ENCODE results near the gene GPA33.

The GPA33 gene

GRCh38 chr1:167059045-167059808 lies 30.9 kb downstream of the GPA33 start:
- Histone ChIP-seq H3K79me1 (ENCODE audit: low read length) (no peaks in the 10 kb centered on the region), H4K5ac (ENCODE audit: low read length) (peak overlapping the region; percentile 81), H3K4ac (ENCODE audit: low read depth, low read length) (peak overlapping the region; percentile 10), H3K4me2 (ENCODE audit: low read length) (peak overlapping the region; percentile 56), H3K36me3 (ENCODE audit: control insufficient read depth, insufficient read depth, low read length) (no peaks in the 10 kb centered on the region), H3K4me1 (ENCODE audit: control insufficient read depth, low read depth, low read length) (peaks cover 6% of the 10 kb centered on the region), H3K9ac (ENCODE audit: low read length) (peak overlapping the region; percentile 60), H4K8ac (ENCODE audit: low read depth, low read length) (no peak overlapping the region), H3K56ac (ENCODE audit: low read length) (peak overlapping the region; percentile 84), H2AK5ac (ENCODE audit: low read length) (no peak overlapping the region), H3K27ac (ENCODE audit: low read depth, low read length) (no peak overlapping the region), H2BK120ac (ENCODE audit: low read depth, low read length) (no peak overlapping the region), H3K79me2 (ENCODE audit: control insufficient read depth, insufficient read depth, low read length) (no peaks in the 10 kb centered on the region), H2BK5ac (ENCODE audit: low read length) (peak overlapping the region; percentile 59), H3K27me3 (ENCODE audit: insufficient read depth, low read length, poor library complexity) (no peaks in the 10 kb centered on the region), H2BK15ac (replicated peaks; ENCODE audit: low read depth) (no peak overlapping the region), H3K23ac (ENCODE audit: low read length) (no peak overlapping the region), H3K18ac (ENCODE audit: low read length) (peak overlapping the region; percentile 24), H3K4me3 (ENCODE audit: low read length) (no peak overlapping the region)
- WGBS (ENCODE audit: extremely low coverage, insufficient coverage, low lambda C conversion rate): no CpG with 5 or more reads among the region's 17 CpGs
- peak; percentile 88 for DNase-seq

DNA sequence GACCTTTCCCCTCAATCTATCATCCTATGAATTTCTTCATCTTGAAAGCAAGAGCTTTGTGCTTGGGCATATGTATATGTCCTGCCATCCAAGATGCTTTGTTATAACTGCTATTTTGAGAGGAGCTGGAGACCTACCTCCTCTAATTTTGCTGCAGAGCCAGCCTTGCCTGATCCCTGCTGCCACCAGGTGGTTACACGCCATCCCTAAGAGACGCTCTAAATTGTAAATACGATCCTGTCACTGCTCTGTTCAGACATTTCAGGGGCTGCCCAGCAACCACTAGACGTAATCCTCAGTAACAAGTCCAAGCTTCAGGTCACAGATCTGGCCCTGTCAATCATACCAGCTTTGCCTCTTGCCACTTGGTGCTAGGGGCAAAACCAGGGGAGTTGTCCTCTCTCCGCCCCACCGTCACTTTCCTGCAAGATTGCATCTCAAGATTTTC lies 32.9 kb downstream of the GPA33 start:
- Histone ChIP-seq H2AK5ac (ENCODE audit: low read length) (no peak overlapping the region), H3K79me2 (ENCODE audit: control insufficient read depth, insufficient read depth, low read length) (no peaks in the 10 kb centered on the region), H2BK15ac (replicated peaks; ENCODE audit: low read depth) (no peak overlapping the region), H3K27me3 (ENCODE audit: insufficient read depth, low read length, poor library complexity) (no peaks in the 10 kb centered on the region), H3K23ac (ENCODE audit: low read length) (no peak overlapping the region), H3K56ac (ENCODE audit: low read length) (no peak overlapping the region), H3K4me2 (ENCODE audit: low read length) (no peak overlapping the region), H3K27ac (ENCODE audit: low read depth, low read length) (no peak overlapping the region), H2BK5ac (ENCODE audit: low read length) (no peak overlapping the region), H2BK120ac (ENCODE audit: low read depth, low read length) (no peak overlapping the region), H3K4me1 (ENCODE audit: control insufficient read depth, low read depth, low read length) (peaks cover 6% of the 10 kb centered on the region), H4K8ac (ENCODE audit: low read depth, low read length) (no peak overlapping the region), H3K4me3 (ENCODE audit: low read length) (no peak overlapping the region), H3K36me3 (ENCODE audit: control insufficient read depth, insufficient read depth, low read length) (no peaks in the 10 kb centered on the region), H3K18ac (ENCODE audit: low read length) (no peak overlapping the region), H3K79me1 (ENCODE audit: low read length) (no peaks in the 10 kb centered on the region), H3K4ac (ENCODE audit: low read depth, low read length) (no peak overlapping the region), H4K5ac (ENCODE audit: low read length) (no peak overlapping the region), H3K9ac (ENCODE audit: low read length) (no peak overlapping the region)
- DNase-seq: peak; percentile 84
- WGBS (ENCODE audit: extremely low coverage, insufficient coverage, low lambda C conversion rate): no CpG with 5 or more reads among the region's 6 CpGs

DNA sequence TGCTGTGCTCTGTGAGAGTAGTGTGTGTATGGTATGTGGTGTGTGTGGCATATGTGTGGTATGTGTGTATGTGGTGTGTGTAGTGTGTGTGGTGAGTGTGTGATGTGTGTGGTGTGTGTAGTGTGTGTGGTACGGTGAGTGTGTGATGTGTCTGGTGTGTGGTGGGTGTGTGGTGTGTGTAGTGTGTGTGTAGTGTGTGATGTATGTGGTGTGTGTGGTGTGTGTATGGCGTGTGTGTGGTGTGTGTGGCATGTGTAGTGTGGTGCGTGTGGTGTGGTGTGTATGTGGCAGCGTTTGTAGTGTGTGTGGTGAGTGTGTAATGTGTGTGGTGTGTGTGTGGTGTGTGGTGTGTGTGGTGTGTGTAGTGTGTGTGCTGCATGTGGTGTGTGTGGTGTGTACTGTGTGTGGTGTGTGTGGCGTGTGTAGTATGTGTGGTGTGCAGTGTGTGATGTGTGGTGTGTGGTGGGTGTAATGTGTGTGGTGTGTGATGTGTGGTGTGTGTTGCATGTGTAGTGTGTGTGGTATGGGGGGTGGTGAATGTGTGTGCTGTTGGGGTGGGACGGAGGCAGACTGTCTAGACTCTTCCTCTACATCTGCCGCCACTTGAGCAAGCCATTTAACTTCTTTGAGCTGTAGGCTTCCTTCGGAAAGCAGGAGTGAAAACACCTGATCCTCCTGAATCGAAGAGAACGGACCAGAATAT lies 33.5 kb downstream of the GPA33 start:
- no peak overlapping the region for H3K56ac ChIP-seq (ENCODE audit: low read length)
- no peak overlapping the region for H3K9ac ChIP-seq (ENCODE audit: low read length)
- no peak overlapping the region for H3K23ac ChIP-seq (ENCODE audit: low read length)
- no peaks in the 10 kb centered on the region for H3K79me2 ChIP-seq (ENCODE audit: control insufficient read depth, insufficient read depth, low read length)
- no peak overlapping the region for H2BK5ac ChIP-seq (ENCODE audit: low read length)
- WGBS (ENCODE audit: extremely low coverage, insufficient coverage, low lambda C conversion rate): 100% methylated on average over 2 of the region's 10 CpGs
- H4K5ac ChIP-seq (ENCODE audit: low read length): no peak overlapping the region
- H3K4me2 ChIP-seq (ENCODE audit: low read length): no peak overlapping the region
- H2AK5ac ChIP-seq (ENCODE audit: low read length): no peak overlapping the region
- no peak overlapping the region for H4K8ac ChIP-seq (ENCODE audit: low read depth, low read length)
- no peak overlapping the region for H2BK120ac ChIP-seq (ENCODE audit: low read depth, low read length)
- no peak overlapping the region for H2BK15ac ChIP-seq (replicated peaks; ENCODE audit: low read depth)
- H3K27me3 ChIP-seq (ENCODE audit: insufficient read depth, low read length, poor library complexity): no peaks in the 10 kb centered on the region
- H3K4me3 ChIP-seq (ENCODE audit: low read length): no peak overlapping the region
- no peak overlapping the region for H3K4ac ChIP-seq (ENCODE audit: low read depth, low read length)
- no peaks in the 10 kb centered on the region for H3K36me3 ChIP-seq (ENCODE audit: control insufficient read depth, insufficient read depth, low read length)
- no peak overlapping the region for H3K27ac ChIP-seq (ENCODE audit: low read depth, low read length)
- H3K18ac ChIP-seq (ENCODE audit: low read length): no peak overlapping the region
- no peaks in the 10 kb centered on the region for H3K79me1 ChIP-seq (ENCODE audit: low read length)
- peaks cover 6% of the 10 kb centered on the region for H3K4me1 ChIP-seq (ENCODE audit: control insufficient read depth, low read depth, low read length)
- DNase-seq: peak; percentile 67

DNA sequence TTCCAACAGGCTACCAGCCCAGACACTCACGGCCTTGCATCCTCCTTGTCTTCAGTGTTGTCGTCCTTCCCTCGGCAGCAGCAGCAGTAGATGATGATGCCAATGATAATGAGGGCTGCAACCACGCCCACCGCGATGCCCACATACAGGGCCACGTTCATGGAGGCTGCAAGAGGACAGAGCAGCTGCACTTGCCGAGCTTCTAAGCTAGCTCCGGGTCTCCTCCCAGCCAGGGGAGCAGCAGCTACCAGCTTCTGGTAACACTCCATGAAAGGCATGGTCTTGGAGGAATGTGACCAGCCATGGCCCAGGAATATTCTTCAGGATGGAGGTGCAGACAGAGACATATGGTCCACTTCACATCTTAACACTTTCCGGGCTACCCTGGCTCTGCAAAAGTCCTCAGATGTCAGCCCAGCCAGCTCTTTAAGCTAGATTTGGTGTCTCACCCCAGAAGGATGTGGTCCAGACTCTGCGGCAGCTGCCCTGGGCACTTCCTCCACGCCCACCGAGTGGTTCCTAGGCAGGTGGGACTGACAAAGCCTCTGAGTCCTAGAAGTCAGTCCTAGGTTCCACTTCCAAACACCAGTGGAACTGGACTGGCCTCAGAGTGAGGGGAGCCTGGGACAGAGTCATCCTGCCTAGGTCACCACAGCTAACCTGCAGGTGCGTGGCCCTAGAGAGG lies 35.1 kb downstream of the GPA33 start:
- no CpG with 5 or more reads among the region's 14 CpGs for WGBS (ENCODE audit: extremely low coverage, insufficient coverage, low lambda C conversion rate)
- no peak overlapping the region for H2AK5ac ChIP-seq (ENCODE audit: low read length)
- peaks cover 6% of the 10 kb centered on the region for H3K4me1 ChIP-seq (ENCODE audit: control insufficient read depth, low read depth, low read length)
- no peak overlapping the region for H4K8ac ChIP-seq (ENCODE audit: low read depth, low read length)
- H3K79me2 ChIP-seq (ENCODE audit: control insufficient read depth, insufficient read depth, low read length): no peaks in the 10 kb centered on the region
- H4K5ac ChIP-seq (ENCODE audit: low read length): no peak overlapping the region
- H3K27me3 ChIP-seq (ENCODE audit: insufficient read depth, low read length, poor library complexity): no peaks in the 10 kb centered on the region
- no peak overlapping the region for H3K4me3 ChIP-seq (ENCODE audit: low read length)
- no peak overlapping the region for H3K18ac ChIP-seq (ENCODE audit: low read length)
- no peak overlapping the region for H3K4ac ChIP-seq (ENCODE audit: low read depth, low read length)
- no peaks in the 10 kb centered on the region for H3K79me1 ChIP-seq (ENCODE audit: low read length)
- H3K27ac ChIP-seq (ENCODE audit: low read depth, low read length): no peak overlapping the region
- no peak overlapping the region for H3K23ac ChIP-seq (ENCODE audit: low read length)
- H3K56ac ChIP-seq (ENCODE audit: low read length): no peak overlapping the region
- DNase-seq: no peak
- no peak overlapping the region for H2BK15ac ChIP-seq (replicated peaks; ENCODE audit: low read depth)
- H3K9ac ChIP-seq (ENCODE audit: low read length): no peak overlapping the region
- H2BK120ac ChIP-seq (ENCODE audit: low read depth, low read length): no peak overlapping the region
- H2BK5ac ChIP-seq (ENCODE audit: low read length): no peak overlapping the region
- H3K4me2 ChIP-seq (ENCODE audit: low read length): no peak overlapping the region
- H3K36me3 ChIP-seq (ENCODE audit: control insufficient read depth, insufficient read depth, low read length): no peaks in the 10 kb centered on the region

GRCh38 chr1:167054531-167054930 lies 35.6 kb downstream of the GPA33 start:
- DNase-seq: no peak
- Histone ChIP-seq H4K5ac (ENCODE audit: low read length) (no peak overlapping the region), H3K36me3 (ENCODE audit: control insufficient read depth, insufficient read depth, low read length) (no peaks in the 10 kb centered on the region), H2BK15ac (replicated peaks; ENCODE audit: low read depth) (no peak overlapping the region), H3K4me1 (ENCODE audit: control insufficient read depth, low read depth, low read length) (peaks cover 6% of the 10 kb centered on the region), H3K79me2 (ENCODE audit: control insufficient read depth, insufficient read depth, low read length) (no peaks in the 10 kb centered on the region), H3K27me3 (ENCODE audit: insufficient read depth, low read length, poor library complexity) (no peaks in the 10 kb centered on the region), H2BK120ac (ENCODE audit: low read depth, low read length) (no peak overlapping the region), H3K56ac (ENCODE audit: low read length) (no peak overlapping the region), H3K4ac (ENCODE audit: low read depth, low read length) (no peak overlapping the region), H2AK5ac (ENCODE audit: low read length) (no peak overlapping the region), H2BK5ac (ENCODE audit: low read length) (no peak overlapping the region), H3K4me2 (ENCODE audit: low read length) (no peak overlapping the region), H3K79me1 (ENCODE audit: low read length) (no peaks in the 10 kb centered on the region), H3K23ac (ENCODE audit: low read length) (no peak overlapping the region), H4K8ac (ENCODE audit: low read depth, low read length) (no peak overlapping the region), H3K18ac (ENCODE audit: low read length) (no peak overlapping the region), H3K27ac (ENCODE audit: low read depth, low read length) (no peak overlapping the region), H3K9ac (ENCODE audit: low read length) (no peak overlapping the region), H3K4me3 (ENCODE audit: low read length) (no peak overlapping the region)
- no CpG with 5 or more reads among the region's 3 CpGs for WGBS (ENCODE audit: extremely low coverage, insufficient coverage, low lambda C conversion rate)

All from mesendoderm (in vitro differentiated cells).